ENCODE results near the gene CHCHD4. TPM values are rescaled to one million over a fixed set of nuclear protein-coding genes. Genes with fewer than 3 reads are reported as not detected.

The CHCHD4 gene
- total and polyA plus RNA-seq, 2 experiments from 2014 or later, result 31.1 to 39.2 TPM

GRCh38 chr3:14123308-14124222 is 1.1 kb downstream of the CHCHD4 start (continued):
- TF ChIP-seq, protein P1, sequence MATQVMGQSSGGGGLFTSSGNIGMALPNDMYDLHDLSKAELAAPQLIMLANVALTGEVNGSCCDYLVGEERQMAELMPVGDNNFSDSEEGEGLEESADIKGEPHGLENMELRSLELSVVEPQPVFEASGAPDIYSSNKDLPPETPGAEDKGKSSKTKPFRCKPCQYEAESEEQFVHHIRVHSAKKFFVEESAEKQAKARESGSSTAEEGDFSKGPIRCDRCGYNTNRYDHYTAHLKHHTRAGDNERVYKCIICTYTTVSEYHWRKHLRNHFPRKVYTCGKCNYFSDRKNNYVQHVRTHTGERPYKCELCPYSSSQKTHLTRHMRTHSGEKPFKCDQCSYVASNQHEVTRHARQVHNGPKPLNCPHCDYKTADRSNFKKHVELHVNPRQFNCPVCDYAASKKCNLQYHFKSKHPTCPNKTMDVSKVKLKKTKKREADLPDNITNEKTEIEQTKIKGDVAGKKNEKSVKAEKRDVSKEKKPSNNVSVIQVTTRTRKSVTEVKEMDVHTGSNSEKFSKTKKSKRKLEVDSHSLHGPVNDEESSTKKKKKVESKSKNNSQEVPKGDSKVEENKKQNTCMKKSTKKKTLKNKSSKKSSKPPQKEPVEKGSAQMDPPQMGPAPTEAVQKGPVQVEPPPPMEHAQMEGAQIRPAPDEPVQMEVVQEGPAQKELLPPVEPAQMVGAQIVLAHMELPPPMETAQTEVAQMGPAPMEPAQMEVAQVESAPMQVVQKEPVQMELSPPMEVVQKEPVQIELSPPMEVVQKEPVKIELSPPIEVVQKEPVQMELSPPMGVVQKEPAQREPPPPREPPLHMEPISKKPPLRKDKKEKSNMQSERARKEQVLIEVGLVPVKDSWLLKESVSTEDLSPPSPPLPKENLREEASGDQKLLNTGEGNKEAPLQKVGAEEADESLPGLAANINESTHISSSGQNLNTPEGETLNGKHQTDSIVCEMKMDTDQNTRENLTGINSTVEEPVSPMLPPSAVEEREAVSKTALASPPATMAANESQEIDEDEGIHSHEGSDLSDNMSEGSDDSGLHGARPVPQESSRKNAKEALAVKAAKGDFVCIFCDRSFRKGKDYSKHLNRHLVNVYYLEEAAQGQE (IDR thresholded peaks at IDR 0.05; ENCODE audit: unreplicated experiment), result no peak
- no peak for TF ChIP-seq ZNF331 (CRISPR knock-in tag; IDR thresholded peaks at IDR 0.05; ENCODE audit: low read depth)

- Mint-ChIP-seq H3K27me3 (ENCODE audit: insufficient read depth, low read depth, poor library complexity) (peaks cover 22% of the 10 kb centered on the region), H3K4me3 (peak overlapping the region; percentile 98; the same call in 1 of the 3 replicates), H3K9me3 (peaks cover 9% of the 10 kb centered on the region), H3K27ac (no peak overlapping the region), H3K4me1 (peaks cover 44% of the 10 kb centered on the region), H3K36me3 (ENCODE audit: low read depth) (peaks cover 30% of the 10 kb centered on the region)
- Histone ChIP-seq H3K4me3 (no peak overlapping the region), H3K27me3 (ENCODE audit: insufficient read depth) (no peaks in the 10 kb centered on the region), H2AFZ (no peak overlapping the region), H3K4me2 (no peak overlapping the region), H3K79me2 (replicated peaks; ENCODE audit: insufficient read depth) (peaks cover 48% of the 10 kb centered on the region), H4K20me1 (replicated peaks; ENCODE audit: insufficient read depth) (peaks cover 12% of the 10 kb centered on the region), H3K9me2 (ENCODE audit: insufficient read depth) (no peaks in the 10 kb centered on the region), H3K36me3 (ENCODE audit: insufficient read depth) (no peaks in the 10 kb centered on the region), H3F3A (replicated peaks; ENCODE audit: low read depth) (no peaks in the 10 kb centered on the region), H3K27ac (ENCODE audit: low read depth) (no peak overlapping the region), H3K4me1 (ENCODE audit: insufficient read depth) (peaks cover 24% of the 10 kb centered on the region)
- no peak for ATAC-seq
- no peak for DNase-seq (ENCODE audit: low spot score)
- TF ChIP-seq EZH2phosphoT487 (IDR thresholded peaks at IDR 0.05; ENCODE audit: unreplicated experiment) (no peak), CREB1 (CRISPR knock-in tag; IDR thresholded peaks at IDR 0.05; ENCODE audit: low read depth) (no peak), ETS1 (IDR thresholded peaks at IDR 0.05) (no peak), JUNB (IDR thresholded peaks at IDR 0.05; ENCODE audit: unreplicated experiment) (no peak), ZNF331 (CRISPR knock-in tag; IDR thresholded peaks at IDR 0.05; ENCODE audit: low read depth) (no peak), CTCF (conservative IDR thresholded peaks at IDR 0.05; ENCODE audit: low read depth in 2 of 2) (no peak), EZH2 (IDR thresholded peaks at IDR 0.05; ENCODE audit: low read depth, unreplicated experiment) (no peak)
- TF ChIP-seq, protein P2, sequence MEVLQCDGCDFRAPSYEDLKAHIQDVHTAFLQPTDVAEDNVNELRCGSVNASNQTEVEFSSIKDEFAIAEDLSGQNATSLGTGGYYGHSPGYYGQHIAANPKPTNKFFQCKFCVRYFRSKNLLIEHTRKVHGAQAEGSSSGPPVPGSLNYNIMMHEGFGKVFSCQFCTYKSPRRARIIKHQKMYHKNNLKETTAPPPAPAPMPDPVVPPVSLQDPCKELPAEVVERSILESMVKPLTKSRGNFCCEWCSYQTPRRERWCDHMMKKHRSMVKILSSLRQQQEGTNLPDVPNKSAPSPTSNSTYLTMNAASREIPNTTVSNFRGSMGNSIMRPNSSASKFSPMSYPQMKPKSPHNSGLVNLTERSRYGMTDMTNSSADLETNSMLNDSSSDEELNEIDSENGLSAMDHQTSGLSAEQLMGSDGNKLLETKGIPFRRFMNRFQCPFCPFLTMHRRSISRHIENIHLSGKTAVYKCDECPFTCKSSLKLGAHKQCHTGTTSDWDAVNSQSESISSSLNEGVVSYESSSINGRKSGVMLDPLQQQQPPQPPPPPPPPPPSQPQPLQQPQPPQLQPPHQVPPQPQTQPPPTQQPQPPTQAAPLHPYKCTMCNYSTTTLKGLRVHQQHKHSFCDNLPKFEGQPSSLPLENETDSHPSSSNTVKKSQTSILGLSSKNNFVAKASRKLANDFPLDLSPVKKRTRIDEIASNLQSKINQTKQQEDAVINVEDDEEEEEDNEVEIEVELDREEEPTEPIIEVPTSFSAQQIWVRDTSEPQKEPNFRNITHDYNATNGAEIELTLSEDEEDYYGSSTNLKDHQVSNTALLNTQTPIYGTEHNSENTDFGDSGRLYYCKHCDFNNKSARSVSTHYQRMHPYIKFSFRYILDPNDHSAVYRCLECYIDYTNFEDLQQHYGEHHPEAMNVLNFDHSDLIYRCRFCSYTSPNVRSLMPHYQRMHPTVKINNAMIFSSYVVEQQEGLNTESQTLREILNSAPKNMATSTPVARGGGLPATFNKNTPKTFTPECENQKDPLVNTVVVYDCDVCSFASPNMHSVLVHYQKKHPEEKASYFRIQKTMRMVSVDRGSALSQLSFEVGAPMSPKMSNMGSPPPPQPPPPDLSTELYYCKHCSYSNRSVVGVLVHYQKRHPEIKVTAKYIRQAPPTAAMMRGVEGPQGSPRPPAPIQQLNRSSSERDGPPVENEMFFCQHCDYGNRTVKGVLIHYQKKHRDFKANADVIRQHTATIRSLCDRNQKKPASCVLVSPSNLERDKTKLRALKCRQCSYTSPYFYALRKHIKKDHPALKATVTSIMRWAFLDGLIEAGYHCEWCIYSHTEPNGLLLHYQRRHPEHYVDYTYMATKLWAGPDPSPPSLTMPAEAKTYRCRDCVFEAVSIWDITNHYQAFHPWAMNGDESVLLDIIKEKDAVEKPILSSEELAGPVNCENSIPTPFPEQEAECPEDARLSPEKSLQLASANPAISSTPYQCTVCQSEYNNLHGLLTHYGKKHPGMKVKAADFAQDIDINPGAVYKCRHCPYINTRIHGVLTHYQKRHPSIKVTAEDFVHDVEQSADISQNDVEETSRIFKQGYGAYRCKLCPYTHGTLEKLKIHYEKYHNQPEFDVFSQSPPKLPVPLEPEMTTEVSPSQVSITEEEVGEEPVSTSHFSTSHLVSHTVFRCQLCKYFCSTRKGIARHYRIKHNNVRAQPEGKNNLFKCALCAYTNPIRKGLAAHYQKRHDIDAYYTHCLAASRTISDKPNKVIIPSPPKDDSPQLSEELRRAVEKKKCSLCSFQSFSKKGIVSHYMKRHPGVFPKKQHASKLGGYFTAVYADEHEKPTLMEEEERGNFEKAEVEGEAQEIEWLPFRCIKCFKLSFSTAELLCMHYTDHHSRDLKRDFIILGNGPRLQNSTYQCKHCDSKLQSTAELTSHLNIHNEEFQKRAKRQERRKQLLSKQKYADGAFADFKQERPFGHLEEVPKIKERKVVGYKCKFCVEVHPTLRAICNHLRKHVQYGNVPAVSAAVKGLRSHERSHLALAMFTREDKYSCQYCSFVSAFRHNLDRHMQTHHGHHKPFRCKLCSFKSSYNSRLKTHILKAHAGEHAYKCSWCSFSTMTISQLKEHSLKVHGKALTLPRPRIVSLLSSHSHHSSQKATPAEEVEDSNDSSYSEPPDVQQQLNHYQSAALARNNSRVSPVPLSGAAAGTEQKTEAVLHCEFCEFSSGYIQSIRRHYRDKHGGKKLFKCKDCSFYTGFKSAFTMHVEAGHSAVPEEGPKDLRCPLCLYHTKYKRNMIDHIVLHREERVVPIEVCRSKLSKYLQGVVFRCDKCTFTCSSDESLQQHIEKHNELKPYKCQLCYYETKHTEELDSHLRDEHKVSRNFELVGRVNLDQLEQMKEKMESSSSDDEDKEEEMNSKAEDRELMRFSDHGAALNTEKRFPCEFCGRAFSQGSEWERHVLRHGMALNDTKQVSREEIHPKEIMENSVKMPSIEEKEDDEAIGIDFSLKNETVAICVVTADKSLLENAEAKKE (CRISPR knock-in tag; IDR thresholded peaks at IDR 0.05), result no peak
Observed at GRCh38 chr3:14122301-14122700, 2.4 kb downstream of the CHCHD4 start.

Data from GM23338 (cell line).